Lower lobe of right lung (tissue), 2 donors: Measurements from ENCODE around the gene RAD51B. TPM values are rescaled to one million over a fixed set of nuclear protein-coding genes. Genes with fewer than 3 reads are reported as not detected.

Experiments used
- ATAC-seq, 2 donors: fragments of 200-7000 bp; cut with Tn5 transposase; one replicate each; pipeline ENCODE4 v1.9.1; 2020 to 2022; ENCODE audit warnings: mild to moderate bottlenecking in 2 of 2, moderate library complexity in 2 of 2
- DNase-seq: peaks from one replicate; pipeline ENCODE4 v3.0.0-alpha.2; 2020
- H3K27ac ChIP-seq: fragments of 200-600 bp; one replicate; pipeline ENCODE4 v1.8.0; 2022
- H3K27me3 ChIP-seq: fragments of 200-600 bp; one replicate; pipeline ENCODE4 v1.8.0; 2022; ENCODE audit warnings: low read depth
- H3K36me3 ChIP-seq: fragments of 200-600 bp; one replicate; pipeline ENCODE4 v1.8.0; 2022; ENCODE audit warnings: mild to moderate bottlenecking
- H3K4me1 ChIP-seq: fragments of 200-600 bp; one replicate; pipeline ENCODE4 v1.8.0; 2022
- H3K4me3 ChIP-seq: fragments of 200-600 bp; one replicate; pipeline ENCODE4 v1.8.0; 2022; ENCODE audit warnings: mild to moderate bottlenecking
- H3K9me3 ChIP-seq: fragments of 200-600 bp; one replicate; pipeline ENCODE4 v1.8.0; 2022
- intact Hi-C: fragments of 100-400 bp; cut with DNase I; formaldehyde crosslinking; loops from one replicate; pipeline ENCODE4 v1.11.0; 2022
- total RNA-seq: library from RNA; stranded (reverse); fragmentation: NEBNext Ultra II Directional; extraction: Animal tissue kit (Norgen Biotek cat#: 25700); gene quantifications from one replicate; pipeline ENCODE4 v1.2.1, GENCODE V29; 2021
- TF ChIP-seq, protein P1 (sequence below): fragments of 200-600 bp; IDR thresholded peaks from one replicate; pipeline ENCODE4 v1.8.0; 2022; ENCODE audit warnings: antibody characterized with exemption, mild to moderate bottlenecking
- donor health status: DM: no; HTN: yes; CAD: no; lungs with severe emphysema.

The RAD51B gene
- total RNA-seq, 1 donor from 2014 or later = 22.2 TPM

DNA sequence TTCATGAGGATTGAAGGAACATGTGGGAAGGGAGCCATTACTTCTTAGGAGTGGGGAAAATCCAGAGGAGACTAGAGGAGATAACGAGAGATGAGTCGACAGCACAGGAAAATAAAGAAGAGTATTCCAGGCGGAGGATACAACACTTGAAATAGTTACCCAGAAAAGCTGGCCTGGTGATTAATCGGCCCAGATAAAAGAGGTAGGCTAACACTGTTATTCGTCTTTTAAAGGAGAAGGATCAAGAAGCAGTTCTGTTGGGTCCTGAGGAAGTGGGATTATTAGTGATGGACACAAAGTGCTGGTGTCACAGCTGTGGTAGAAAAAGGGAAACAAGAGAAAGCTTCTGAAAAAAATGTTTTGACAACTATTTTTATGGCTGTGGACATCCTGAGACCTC, 548.0 kb downstream of the RAD51B start:
- no peaks in the 10 kb centered on the region for H3K27me3 ChIP-seq
- TF ChIP-seq, protein P1, sequence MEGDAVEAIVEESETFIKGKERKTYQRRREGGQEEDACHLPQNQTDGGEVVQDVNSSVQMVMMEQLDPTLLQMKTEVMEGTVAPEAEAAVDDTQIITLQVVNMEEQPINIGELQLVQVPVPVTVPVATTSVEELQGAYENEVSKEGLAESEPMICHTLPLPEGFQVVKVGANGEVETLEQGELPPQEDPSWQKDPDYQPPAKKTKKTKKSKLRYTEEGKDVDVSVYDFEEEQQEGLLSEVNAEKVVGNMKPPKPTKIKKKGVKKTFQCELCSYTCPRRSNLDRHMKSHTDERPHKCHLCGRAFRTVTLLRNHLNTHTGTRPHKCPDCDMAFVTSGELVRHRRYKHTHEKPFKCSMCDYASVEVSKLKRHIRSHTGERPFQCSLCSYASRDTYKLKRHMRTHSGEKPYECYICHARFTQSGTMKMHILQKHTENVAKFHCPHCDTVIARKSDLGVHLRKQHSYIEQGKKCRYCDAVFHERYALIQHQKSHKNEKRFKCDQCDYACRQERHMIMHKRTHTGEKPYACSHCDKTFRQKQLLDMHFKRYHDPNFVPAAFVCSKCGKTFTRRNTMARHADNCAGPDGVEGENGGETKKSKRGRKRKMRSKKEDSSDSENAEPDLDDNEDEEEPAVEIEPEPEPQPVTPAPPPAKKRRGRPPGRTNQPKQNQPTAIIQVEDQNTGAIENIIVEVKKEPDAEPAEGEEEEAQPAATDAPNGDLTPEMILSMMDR = no peak
- DNase-seq (no peak), ATAC-seq (no peak)
- no peaks in the 10 kb centered on the region for H3K36me3 ChIP-seq
- H3K4me3 ChIP-seq = no peak overlapping the region
- H3K27ac ChIP-seq = no peak overlapping the region
- H3K9me3 ChIP-seq = no peaks in the 10 kb centered on the region
- intact Hi-C loops = no loop called here
- peaks cover 47% of the 10 kb centered on the region for H3K4me1 ChIP-seq

DNA sequence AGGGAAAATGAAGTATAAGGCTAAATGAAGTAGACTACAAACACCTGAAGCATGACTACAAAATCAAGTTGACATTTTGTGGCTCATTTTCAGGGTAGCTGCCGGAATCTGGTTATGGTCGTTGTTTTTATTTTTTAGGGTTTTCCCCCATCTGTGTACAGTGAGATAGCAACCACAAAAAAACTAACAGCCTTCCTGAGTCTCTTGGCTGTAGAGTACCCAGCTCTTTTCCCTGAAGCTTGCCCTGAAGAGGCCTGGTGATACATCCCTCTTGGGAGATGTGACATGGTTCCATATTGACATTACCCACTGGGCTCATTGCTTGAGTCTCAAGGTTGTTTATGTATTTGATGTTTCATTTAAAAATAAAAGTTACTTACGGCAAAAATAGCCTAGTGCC, 549.3 kb downstream of the RAD51B start:
- Histone ChIP-seq H3K36me3 (no peaks in the 10 kb centered on the region), H3K9me3 (no peaks in the 10 kb centered on the region), H3K27me3 (no peaks in the 10 kb centered on the region), H3K4me1 (peaks cover 41% of the 10 kb centered on the region), H3K4me3 (no peak overlapping the region), H3K27ac (no peak overlapping the region)
- no peak for ATAC-seq
- TF ChIP-seq, protein P1 = no peak
- DNase-seq = no peak
- intact Hi-C loops = no loop called here

DNA sequence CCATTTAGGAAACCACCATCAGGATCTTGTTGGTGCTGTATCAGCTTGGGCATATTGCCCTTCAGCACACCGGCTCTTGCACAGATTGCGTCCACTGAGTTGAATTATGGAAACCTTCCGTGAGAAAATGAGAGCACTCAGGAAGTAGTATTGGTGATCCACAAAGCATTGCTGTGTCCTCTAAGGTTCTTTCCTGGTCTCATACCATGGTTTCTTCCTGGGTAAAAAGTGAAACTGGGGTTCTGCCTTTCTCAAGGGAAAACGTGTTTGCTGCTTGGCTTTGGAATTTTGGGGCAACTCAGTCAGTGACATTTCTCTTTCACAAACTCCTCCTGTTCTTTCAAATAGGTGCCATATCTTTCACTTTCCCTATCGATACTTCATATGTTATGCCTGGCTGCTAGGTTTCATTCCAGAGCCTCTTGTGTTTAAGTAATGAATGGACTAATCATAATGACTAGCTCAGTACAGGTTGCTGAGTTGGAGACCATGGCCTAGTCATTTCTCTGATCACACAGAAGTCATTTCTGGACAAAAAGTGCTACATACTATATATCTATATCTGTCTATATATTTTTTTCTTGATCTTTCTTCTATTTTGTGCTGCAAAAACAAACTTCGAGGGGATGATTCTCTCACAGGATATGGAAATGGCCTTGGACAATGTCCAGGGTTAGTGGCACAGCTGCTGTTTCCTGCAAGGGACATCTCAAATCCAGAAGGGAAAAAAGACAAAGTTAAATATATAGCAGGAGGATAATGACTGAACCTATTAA, 549.9 kb downstream of the RAD51B start:
- no peaks in the 10 kb centered on the region for H3K27me3 ChIP-seq
- TF ChIP-seq, protein P1 = no peak
- no peaks in the 10 kb centered on the region for H3K9me3 ChIP-seq
- peaks cover 39% of the 10 kb centered on the region for H3K4me1 ChIP-seq
- no peak for ATAC-seq
- intact Hi-C loops = no loop called here
- no peaks in the 10 kb centered on the region for H3K36me3 ChIP-seq
- DNase-seq = no peak
- H3K4me3 ChIP-seq = no peak overlapping the region
- peak overlapping the region; percentile 4 for H3K27ac ChIP-seq

DNA sequence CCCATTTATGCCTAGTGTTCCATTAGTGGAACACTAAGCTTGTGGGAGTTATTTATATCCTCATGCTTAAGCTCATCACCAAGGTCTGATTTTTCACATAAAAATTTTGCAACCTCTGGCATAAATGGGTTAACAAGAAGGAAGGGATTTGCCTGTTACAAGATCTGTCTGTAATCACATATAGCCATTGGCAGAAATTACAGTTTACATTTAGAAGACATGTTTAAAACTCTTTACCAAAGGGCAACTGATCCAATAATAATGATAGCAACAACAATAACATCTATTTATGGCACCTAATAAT, 550.4 kb downstream of the RAD51B start:
- H3K4me1 ChIP-seq = peaks cover 40% of the 10 kb centered on the region
- H3K27ac ChIP-seq = no peak overlapping the region
- no peaks in the 10 kb centered on the region for H3K27me3 ChIP-seq
- no peak for ATAC-seq
- DNase-seq = no peak
- no peaks in the 10 kb centered on the region for H3K9me3 ChIP-seq
- TF ChIP-seq, protein P1 = no peak
- H3K4me3 ChIP-seq = no peak overlapping the region
- intact Hi-C loops = no loop called here
- H3K36me3 ChIP-seq = no peaks in the 10 kb centered on the region

DNA sequence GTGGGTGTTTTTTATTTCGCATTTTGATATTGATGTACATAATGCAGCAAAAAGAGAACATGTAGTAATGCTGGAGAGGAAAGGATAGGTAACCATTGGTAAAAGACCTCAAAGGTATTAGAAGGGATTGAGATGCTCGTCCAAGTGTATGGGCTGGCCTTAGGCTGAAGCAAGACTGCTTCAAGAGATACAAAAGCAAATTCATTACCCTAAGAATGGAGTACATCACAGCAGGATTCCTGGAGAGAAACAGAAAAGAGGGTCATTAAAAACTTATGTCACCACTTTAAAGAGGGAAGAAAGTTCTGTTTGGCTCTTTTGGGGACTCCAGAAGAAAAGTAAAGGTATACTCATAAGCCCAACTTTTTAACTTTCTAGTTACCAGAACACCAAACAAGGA, 552.8 kb downstream of the RAD51B start:
- no peaks in the 10 kb centered on the region for H3K27me3 ChIP-seq
- TF ChIP-seq, protein P1 = no peak
- ATAC-seq = no peak
- no peaks in the 10 kb centered on the region for H3K36me3 ChIP-seq
- H3K9me3 ChIP-seq = no peaks in the 10 kb centered on the region
- intact Hi-C loops = no loop called here
- no peak overlapping the region for H3K27ac ChIP-seq
- peaks cover 42% of the 10 kb centered on the region for H3K4me1 ChIP-seq
- no peak overlapping the region for H3K4me3 ChIP-seq
- no peak for DNase-seq
